GM21737 (cell line): ENCODE results near the gene CCDC78.
"Not testable (repeated sequence)": the region's sequence is repeated elsewhere in the genome, so short reads cannot be mapped to it uniquely, and the experiment has no call there.

Source experiments
- ATAC-seq: cut with Tn5 transposase; IDR thresholded peaks from one replicate; pipeline ENCODE4 v1.9.1; 2021; ENCODE audit warnings: mild to moderate bottlenecking, moderate library complexity; ENCODE audit not compliant: unreplicated experiment

Gene CCDC78

DNA sequence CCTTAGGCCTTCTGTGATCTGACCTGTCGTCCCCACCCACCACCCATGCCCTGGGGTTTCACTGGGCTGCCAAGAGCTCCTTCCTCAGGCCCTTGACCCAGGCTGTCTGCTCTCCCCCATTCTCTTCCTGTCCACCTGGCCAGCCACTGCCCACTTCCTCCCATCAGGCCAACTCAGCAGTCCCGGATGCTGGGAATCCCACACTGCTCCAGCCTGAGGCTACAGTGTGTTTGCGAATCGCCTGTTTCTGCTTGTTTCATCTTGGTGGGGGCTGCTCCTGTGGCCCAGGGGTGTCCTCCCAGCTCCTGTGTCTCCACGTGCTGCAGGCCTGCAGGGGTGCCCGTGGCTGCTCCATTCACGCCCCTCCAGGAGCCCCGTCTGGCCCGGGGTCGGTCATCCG lies 12.2 kb downstream of the CCDC78 start:
- ATAC-seq: no peak

DNA sequence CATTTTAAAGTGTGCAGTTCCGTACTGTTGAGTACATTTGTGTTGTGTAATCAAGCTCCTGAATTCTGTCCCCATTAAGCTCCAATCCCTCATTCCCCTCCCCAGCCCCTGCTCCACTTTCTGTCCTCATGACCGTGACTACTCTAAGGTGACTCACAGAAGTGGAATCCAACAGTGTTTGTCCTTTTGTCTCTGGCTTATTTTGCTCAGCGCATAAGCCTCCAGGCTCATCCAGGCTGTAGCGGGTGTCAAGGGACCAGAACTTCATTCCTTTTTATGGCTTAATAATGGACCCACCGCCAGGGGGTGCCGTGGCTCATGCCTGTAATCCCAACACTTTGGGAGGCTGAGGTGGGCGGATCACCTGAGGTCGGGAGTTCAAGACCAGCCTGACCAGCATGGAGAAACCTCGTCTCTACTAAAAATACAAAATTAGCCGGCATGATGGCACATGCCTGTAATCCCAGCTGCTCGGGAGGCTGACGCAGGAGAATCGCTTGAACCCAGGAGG lies 13.4 kb downstream of the CCDC78 start:
- not testable (repeated sequence) for ATAC-seq

DNA sequence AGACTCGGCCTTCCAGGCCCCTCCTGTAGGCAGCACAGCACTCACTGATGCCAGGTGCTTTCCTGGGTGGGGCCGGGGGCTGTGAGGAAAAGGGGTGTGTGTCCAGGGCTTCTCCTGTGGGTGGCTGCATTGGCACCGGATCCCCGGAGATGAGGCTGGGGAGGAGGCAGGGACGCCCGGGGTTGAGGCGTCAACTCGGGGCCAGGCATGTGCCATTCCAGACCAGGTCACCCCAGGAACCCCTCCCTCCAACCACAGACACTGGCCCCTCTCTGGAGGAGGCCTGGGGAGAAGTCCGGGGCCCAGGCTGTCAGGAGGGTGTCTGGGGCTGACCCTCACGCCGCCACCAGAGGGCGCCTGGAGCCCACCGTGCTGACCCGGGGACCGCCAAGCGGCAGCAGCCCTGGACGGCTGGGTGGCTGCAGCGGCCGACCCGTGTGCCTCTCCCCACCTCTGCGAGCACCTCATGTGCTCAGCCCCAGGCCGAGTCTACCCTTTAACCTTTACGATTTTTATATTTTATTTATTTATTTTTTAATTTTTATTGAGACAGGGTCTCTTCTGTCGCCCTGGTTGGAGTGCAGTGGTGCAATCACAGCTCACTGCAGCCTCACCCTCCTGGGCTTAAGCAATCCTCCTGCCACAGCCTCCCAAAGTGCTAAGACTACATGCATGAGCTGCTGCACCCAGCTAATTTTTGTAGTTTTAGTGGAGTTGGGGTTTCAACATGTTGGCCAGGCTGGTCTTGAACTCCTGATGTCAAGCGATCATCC lies 14.5 kb downstream of the CCDC78 start:
- no peak for ATAC-seq

DNA sequence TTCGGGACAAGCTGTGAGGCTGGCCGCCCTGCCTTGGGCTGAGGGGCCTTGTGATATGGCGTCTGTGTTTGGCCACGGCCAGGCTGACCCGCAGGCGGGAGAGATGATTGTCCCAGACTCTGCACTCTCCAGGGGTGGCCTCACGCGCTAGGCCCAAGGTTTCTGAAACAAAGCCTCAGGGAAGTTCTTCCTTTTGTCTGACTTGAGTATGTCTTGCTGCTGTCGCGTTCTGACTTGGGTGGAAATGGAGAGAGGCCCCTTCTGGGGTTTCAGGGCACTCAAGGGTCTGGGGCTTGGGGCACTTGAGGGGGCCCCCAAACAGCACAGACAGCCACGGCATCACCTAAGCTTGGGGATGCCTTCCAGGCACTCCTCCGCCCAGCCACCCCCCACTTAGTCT lies 15.2 kb downstream of the CCDC78 start:
- ATAC-seq: no peak

DNA sequence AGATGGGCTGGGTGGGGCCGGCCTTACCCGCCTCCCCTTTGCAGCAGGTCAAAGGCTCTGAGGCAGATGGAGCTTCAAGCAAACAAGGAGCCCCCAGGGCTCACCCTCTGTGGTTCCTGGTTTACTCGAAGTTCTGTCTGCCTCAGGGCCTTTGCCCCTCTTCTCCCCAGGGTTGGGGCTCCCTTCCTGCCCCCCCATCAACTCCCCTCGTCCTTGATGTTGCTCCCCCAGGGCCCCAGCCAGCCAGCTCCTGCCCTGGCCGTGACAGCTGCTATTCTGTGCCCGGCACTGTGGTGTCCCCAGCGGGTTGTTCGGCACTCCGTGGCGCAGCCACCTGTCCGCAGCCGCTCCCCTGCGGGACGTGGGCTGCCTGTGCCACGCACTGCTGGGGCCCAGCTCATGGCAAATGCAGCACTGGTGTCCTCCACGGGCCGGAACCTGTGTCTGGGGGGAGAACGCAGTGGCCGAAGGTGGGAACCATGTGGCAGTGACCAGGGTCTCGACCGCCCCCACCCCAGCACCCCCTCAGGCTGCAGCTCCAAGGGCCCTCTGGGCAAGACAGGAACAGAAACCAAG lies 15.7 kb downstream of the CCDC78 start:
- ATAC-seq: no peak

DNA sequence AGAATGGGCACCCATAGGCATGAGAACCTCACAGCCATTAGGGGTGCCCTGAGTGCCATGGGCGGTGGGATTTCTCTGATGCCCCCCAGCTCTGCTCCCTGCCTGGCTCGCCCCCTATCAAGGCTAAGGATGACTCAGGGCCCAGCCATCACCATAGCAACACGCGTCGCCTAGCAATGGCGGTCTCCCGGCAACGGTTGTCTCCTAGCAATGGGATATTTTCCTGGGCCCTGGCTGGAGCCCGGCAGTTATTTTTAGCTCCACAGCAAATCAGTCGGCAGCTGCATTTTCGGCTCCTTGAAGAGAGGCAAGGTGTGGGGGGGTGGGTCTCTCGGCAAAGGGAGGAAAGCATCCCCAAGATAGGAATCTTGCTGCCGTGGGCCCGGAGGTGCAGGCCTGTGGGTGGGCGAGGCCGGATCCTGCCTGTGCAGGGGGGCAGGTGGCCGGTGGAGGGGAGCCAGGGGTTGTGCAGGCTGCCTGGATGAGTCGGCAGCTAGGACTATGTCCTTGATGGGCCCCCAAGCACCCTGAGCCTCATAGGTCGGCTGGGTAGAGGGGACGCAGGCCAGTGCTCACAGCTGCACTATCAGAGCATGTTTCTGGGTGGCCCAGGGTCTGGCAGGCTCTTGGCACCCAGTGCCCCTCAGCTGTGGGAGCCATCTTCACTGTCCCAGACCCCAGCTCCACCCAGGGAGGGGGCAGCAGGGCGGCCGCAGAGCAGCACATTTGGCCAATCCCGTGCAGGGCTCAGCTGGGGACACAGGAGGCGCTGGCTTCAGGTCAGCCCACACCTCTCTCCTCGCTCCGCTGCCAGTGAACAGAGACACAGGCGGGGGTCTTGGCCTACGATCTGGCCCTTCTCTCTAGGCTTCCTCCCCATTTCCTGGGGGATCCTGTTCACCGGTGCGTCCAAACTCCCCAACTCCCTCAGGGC lies 16.4 kb downstream of the CCDC78 start:
- no peak for ATAC-seq

DNA sequence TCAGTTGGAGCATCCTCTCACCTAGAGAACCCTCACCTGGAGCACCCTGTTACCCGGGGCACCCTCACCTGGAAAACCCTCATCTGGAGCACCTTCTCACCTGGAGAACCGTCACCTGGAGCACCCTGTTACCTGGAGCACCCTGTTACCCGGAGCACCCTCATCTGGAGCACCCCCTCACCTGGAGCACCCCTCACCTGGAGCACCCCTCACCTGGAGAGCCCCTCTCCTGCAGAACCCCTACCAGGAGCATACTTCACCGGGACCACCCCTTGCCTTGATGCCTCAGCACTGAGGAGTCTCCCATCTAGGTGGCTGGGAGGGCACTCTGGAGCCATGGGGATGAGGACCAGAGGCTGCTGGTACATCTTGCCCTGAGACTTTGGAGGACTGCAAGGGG lies 17.3 kb downstream of the CCDC78 start:
- ATAC-seq: no peak

DNA sequence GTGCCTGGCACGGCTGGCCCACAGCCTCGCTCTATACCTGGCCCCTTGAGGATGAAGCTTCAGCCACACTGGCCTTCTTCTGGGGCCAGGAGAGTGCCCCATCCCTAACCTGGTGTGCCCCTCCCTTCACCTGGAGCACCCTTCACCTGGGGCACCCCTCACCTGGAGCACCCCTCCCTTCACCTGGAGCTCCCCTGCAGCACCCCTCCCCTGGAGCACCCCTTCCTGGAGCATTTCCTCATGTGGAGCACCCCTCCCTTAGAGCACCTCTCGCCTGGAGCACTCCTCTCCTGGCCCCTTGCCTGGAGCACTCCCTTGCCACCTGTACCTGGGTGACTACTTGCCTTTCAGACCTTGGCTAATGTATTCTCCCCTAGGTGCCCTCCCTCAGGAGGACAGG lies 18.2 kb downstream of the CCDC78 start:
- ATAC-seq: no peak

DNA sequence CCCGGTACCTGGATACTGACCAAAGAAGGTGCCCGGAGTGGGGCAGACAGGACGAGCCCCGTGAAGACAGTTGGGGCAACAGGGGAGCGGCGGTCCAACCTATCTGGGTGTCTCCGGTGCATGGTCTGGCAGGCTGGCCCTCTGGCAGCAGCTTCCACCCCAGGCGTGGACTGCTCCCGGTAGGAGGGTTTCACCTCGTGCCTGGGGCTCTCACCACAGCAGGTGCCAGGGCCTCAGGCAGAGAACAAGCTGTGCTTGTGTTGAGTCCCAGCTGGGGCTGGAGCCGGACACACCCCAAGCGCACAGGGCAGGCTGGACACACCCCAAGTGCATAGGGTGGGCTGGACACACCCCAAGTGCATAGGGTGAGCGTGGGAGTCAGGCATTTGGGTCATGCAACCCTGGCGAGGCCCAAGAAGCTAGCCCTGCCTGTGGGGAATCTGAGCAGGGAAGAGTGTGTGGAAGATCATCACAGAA lies 19.1 kb downstream of the CCDC78 start:
- ATAC-seq: no peak

DNA sequence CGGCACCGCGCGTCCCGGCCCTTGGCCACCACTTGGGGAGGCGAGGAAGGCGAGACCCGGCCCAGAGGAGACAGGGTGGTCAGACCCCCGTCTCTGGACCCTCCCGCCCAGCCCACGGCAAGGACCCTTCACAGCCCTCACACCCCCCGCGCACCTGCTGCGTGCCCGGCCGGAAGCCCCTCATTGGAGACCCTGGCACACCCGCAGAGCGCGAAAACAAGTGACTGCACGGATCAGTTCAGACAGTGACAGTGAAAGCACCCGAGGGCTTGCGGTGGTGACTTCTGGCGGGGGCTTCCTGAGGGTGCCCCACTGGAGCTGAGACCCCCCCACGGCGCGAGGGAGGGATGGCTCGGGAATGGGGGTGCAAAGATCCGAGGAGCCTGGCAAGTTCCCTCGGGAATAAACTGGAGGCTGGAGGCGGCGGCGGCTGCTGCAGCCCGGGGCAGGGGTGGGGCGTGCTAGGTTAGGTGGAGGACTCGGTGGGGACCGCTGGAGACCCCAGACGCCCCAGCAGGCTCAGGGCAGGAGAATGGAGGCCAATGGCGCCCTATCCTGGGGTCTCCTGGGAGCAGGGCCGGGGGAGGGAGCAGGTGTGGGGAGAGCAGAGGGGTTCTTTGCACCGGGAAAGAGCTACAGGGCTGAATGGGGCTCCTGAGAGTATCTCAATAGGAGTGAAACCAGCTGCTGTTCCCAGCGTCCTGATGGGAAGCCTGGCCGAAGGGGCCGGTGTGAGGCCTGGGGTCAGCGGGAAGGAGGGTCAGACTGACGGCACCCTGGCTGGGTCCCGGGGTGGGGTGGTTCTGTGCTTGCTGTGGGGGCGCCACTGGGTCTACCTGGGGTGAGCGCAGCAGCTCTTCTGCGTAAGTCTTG lies 19.8 kb downstream of the CCDC78 start:
- ATAC-seq: no peak

DNA sequence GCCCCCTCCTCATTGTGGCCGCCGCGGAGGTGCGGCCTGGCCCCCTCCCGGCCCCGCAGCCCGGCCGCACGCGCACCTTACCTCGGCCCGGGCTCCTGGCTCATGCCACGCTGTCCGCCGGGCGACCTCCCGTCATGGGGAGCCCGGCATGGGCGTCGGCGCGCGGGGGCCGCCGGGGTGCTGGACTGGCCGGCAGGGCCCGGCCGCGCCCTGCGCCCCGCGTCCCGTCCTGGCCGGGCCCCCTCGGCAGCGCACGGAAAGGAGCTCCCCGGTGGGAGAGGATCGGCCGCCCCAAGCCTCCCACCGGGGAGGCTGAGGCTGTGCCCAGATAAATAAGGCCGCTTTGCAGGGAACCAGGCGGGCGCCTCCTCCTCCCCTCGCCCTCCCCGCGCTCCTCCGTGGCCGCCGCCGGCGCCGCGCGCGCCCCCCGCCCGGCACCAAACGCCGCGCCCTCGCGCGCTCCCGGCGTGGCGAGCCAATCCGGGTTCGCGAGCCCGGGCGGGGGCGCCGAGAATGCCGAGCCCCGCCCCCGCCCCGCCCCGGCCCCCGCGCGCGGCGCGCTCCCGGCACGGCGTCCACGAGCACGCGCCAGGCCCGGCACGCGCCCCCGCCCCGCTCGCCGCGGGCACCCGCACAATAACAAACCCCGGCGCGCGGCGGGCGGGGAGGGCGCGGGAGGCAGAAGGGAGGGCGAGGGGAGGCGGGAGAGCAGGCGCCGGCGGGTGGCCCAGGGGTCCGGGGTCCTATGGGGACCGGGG lies 20.6 kb downstream of the CCDC78 start, which contains the start of gene FBXL16:
Gene FBXL16 (minus strand): TSS at position 371 of the 758 bp plus-strand sequence. CDS start 8,396 bp downstream, outside the sequence.
- ATAC-seq: no peak

DNA sequence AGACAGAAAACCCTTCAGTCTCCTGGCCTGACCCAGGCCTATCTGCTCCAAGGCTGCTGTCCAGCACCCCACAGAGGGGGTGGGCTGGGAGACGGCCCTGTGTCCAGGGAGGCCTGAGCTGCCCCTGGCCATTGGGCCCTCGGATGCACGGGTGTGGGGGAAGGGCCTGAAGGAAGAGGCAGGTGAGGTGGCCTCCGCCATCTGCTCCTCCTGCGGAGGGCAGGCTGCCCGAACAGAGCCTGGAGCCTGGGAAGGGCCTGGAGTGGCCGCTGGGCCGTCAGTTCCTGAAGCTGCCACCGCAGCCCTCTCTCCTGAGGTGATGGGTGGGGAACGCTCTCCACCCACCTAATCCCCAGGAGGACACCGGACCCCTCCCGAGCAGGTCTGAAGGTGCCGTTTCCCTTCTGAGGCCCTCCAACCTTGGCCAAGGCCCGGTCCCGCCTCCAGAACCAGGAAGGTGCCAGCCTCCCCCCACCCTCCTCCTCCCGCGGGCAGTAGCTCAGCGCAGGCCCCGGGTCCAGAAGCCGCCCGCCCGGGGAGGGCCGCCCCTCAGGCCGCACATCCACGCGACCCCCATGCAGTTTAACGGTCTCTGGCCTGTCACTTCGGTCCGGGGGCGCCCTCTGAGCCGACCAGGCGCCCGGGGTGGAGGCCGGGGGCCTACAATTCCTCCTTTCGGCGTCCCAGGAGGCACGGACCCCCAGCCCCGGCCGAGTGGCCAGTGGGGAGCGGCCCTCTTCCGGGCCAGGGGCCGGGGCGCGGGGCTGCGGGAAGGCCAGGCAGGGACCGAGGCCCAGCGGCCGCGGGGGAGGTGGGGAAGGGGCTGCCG lies 21.5 kb downstream of the CCDC78 start:
- no peak for ATAC-seq

DNA sequence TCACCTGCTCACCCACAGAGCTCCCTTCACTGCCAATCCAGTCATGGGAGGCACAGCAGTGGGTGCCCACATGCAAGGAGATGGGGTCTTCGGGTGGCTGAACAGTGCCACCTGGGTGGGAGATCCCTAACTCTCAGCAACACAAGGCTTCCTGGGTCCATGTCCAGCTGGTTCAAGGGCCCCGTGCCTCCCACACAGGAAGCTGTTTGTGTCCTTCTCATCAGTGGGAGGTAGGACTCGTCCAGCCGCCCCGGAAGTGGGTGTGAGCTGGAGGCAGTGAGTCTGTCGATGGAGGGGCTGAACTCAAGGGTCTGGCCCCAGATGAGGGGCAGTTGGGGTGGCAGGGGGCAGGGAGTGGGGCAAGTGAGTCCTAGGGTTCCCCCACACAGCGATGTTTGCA lies 22.2 kb downstream of the CCDC78 start:
- ATAC-seq: no peak

DNA sequence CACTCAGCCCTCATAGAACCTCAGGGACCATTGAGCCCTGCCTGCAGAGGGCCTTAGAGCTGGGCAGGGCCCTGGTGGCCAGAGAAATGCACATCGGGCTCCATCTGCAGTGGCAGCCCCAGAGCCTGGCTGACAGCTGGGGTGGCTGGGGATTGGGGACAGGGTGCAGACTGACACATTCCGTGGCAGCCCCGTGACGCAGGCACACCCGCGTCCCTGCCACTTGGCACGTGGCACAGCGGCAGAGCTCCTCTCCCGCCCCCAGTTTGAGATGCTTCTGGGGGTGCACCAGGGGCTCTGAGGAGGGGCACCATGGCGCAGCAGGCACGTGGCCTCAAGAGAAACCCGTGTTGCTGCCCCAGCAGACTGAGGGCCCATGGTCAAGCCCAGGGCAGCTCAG lies 22.8 kb downstream of the CCDC78 start:
- ATAC-seq: no peak

DNA sequence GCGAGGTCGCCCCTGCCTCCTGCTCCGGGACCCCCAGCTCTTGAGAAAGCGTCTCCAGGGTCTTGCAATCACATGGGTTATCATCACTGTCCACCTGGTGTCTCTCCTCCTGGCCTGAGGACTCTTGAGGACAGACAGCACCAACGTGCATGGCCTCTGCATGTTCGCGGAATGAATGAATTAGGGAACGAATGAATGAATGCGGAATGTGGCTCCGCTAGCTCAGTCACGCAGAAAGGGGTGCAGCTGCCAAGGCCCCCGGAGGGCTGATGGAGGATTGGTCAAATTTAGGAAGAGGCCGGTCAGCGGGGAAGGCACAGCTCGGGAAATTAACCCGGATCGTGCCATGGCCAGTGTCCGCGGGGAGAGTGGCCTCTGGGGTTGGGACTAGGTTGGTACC lies 23.9 kb downstream of the CCDC78 start:
- ATAC-seq: no peak

DNA sequence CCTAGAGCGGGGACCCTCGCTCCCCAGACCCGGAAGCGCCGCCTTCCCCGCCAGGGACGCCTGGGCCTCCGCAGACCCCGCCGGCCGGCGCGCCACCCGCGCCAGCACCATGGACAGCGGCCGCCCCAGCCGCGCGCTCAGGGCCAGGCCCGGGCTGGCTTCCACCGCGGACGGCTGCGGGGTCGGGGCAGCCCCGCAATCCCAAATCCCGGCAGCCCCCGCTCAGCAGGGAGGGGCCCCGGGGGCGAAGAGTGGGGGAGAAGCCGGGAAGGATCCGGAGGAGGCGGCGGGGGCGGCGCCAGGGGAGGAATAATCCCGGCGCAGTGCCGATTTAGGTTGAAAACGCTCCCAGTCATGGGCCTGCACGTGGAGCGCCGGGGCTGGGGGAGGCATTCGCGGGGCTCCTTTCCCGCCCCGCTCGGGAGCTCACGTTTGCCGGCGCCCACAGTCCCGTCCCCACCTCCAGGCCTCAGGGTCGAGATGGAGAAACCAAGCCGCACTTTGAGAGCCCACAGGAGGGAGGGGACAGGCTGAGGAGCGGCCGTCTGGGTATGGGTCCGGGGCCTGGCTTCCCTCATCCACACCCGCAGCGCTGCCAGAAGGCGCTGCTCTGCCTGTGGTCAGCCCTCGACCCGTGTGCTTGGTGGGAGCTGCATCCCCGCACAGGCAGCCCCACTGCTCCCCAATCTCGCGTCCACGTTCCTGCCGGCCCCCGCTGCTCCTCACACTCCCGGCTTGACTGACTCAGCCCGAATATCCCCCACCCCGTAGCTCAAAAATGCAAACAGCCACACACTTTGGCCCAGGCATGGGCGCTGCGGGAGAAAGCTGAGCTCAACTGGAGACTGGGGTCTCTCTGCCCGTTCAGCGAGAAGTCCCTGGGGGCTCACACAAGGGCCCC lies 25.3 kb downstream of the CCDC78 start:
- ATAC-seq: no peak

DNA sequence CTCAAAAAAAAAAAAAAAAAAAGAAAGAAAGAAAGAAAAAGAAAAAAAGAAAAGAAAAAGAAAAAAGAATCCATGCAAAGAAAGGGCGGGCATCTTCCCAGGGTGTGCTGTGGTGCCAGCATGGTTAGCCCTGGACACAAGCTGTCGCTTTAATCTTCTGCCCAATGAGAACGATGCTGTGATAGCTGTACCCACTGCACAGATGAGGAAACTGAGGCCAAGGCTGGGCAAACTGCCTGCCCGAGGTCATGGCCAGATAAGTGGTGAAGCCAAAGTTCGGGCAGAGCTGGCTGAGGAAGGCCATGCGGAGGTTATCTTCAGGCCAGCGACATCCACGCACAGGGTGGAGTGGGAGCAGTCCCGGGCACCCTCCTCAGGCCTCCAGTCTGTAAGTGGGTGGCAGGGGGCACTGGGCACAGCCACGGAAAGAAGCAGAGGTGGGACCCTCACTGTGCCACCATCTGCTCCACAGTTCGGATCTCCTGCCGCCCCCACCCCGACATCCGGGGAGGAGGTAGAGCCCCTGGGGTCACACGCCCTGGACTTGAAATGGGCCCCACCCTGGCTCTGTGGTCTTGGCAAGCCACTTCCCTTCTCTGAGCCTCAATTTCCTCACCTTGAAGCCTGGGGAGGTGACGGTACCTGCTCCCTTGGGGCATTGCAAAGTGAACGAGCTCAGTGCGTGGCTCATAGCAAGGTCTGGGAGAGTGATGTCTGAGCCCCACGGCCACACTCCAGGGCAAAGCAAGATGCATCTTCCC lies 27.2 kb downstream of the CCDC78 start:
- no peak for ATAC-seq
